ENCODE measurements around the gene SLC23A1. TPM values are rescaled to one million over a fixed set of nuclear protein-coding genes. Genes with fewer than 3 reads are reported as not detected.

Gene SLC23A1
- total RNA-seq, 2 donors from 2014 or later: not detected

DNA sequence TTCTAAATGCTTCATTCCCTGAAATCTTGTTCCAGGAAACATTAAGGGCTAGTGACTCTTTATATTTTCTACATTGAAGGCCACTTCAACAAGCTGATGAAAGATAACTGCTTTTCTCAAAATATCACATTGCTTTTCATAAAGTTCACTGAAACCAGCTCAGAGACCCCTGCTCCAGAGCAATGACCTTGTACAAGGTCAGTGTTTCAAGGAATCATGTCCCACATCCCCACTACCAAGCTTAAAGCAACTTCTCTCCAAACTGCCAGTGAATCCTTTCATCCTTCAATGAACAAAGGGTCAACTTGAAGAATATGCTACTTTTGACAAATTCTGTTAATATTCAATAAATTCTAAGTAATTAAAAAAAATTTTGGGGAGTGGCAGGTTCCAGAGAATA, 32.8 kb upstream of the SLC23A1 start:
- peak overlapping the region; percentile 36 to 83 for H3K27ac ChIP-seq
- no peaks in the 10 kb centered on the region for H3K9me3 ChIP-seq
- H3K36me3 ChIP-seq: peaks cover 21% of the 10 kb centered on the region
- TF ChIP-seq, protein P1, sequence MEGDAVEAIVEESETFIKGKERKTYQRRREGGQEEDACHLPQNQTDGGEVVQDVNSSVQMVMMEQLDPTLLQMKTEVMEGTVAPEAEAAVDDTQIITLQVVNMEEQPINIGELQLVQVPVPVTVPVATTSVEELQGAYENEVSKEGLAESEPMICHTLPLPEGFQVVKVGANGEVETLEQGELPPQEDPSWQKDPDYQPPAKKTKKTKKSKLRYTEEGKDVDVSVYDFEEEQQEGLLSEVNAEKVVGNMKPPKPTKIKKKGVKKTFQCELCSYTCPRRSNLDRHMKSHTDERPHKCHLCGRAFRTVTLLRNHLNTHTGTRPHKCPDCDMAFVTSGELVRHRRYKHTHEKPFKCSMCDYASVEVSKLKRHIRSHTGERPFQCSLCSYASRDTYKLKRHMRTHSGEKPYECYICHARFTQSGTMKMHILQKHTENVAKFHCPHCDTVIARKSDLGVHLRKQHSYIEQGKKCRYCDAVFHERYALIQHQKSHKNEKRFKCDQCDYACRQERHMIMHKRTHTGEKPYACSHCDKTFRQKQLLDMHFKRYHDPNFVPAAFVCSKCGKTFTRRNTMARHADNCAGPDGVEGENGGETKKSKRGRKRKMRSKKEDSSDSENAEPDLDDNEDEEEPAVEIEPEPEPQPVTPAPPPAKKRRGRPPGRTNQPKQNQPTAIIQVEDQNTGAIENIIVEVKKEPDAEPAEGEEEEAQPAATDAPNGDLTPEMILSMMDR (IDR thresholded peaks at IDR 0.05): no peak
- DNase-seq (ENCODE audit: low spot score) (no peak), ATAC-seq (ENCODE audit: insufficient number of reproducible peaks, low FRiP score, low read depth) (no peak)
- H3K4me3 ChIP-seq: no peak overlapping the region
- H3K27me3 ChIP-seq (replicated peaks; ENCODE audit: insufficient read depth): no peaks in the 10 kb centered on the region
- peaks cover 32 to 53% of the 10 kb centered on the region in 2 donors for H3K4me1 ChIP-seq (ENCODE audit: control insufficient read depth in 1 of 2, low read depth in 2 of 2)

DNA sequence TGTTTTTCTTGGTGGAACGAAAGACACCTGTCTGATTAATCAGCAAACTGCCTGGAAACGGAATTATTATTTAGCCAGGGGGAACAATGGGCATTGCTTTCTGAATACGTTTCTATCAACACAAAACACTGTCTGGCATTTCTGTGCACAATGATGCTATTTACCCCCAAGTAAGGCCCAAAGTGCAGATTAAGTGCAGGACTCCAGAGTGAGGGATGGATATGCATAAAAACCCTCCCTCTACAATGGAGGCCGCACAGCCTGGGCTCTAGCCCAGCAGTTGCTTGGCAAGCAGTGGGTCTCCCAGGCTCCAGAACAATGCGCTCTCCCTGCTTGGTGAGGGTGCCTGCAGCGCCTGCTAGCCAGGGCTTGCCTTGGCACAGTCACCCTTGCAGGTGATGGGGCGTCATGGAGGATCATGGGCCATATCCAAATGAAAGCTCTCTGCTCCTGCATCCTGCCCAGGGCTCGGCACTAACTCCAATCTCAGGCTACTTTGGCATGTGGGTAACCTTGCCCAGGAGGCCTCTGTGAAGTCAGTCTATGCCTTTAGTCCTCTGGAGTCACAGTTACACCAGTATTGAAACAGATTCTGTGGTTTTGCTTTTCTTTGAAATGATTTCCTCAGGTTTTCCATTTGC, 32.2 kb upstream of the SLC23A1 start:
- Histone ChIP-seq H3K4me3 (no peak overlapping the region), H3K27me3 (replicated peaks; ENCODE audit: insufficient read depth) (no peaks in the 10 kb centered on the region), H3K27ac (peak overlapping the region; percentile 36 to 83), H3K4me1 (ENCODE audit: control insufficient read depth in 1 of 2, low read depth in 2 of 2) (peaks cover 37 to 58% of the 10 kb centered on the region in 2 donors), H3K36me3 (peaks cover 21% of the 10 kb centered on the region), H3K9me3 (no peaks in the 10 kb centered on the region)
- TF ChIP-seq, protein P1 (IDR thresholded peaks at IDR 0.05): no peak
- DNase-seq (ENCODE audit: low spot score) (no peak), ATAC-seq (ENCODE audit: insufficient number of reproducible peaks, low FRiP score, low read depth) (no peak)

DNA sequence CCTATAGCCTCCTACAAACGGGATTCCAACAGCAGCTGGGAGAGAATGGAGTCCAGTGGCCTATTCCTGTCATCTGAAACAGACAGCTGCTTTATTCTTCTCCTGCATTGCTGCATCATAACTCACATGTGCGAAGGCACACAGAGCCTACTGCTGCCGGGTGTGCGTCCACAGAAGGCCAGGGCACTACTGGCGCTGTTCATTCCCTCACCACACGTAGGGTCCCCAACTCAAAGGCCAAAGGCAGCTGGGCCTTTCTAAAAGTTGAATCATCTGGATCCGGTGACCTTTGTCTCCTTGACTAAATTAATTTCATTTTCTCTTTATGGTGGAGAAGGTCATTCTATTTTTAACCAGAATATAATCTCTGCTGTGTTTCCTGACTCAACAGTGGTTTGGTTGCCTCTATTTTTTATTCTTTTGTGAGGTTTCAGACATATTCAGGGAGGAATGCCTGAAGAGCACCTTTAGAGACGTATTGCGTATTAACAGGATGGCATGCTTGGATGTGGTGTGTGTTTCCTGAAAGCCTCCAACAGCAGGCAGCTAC, 31.6 kb upstream of the SLC23A1 start:
- Histone ChIP-seq H3K27me3 (replicated peaks; ENCODE audit: insufficient read depth) (no peaks in the 10 kb centered on the region), H3K36me3 (peaks cover 16% of the 10 kb centered on the region), H3K27ac (peak overlapping the region; percentile 36 to 83), H3K9me3 (no peaks in the 10 kb centered on the region), H3K4me1 (ENCODE audit: control insufficient read depth in 1 of 2, low read depth in 2 of 2) (peaks cover 37 to 65% of the 10 kb centered on the region in 2 donors), H3K4me3 (no peak overlapping the region)
- TF ChIP-seq, protein P1 (IDR thresholded peaks at IDR 0.05): no peak
- DNase-seq (ENCODE audit: low spot score) (no peak), ATAC-seq (ENCODE audit: insufficient number of reproducible peaks, low FRiP score, low read depth) (no peak)

DNA sequence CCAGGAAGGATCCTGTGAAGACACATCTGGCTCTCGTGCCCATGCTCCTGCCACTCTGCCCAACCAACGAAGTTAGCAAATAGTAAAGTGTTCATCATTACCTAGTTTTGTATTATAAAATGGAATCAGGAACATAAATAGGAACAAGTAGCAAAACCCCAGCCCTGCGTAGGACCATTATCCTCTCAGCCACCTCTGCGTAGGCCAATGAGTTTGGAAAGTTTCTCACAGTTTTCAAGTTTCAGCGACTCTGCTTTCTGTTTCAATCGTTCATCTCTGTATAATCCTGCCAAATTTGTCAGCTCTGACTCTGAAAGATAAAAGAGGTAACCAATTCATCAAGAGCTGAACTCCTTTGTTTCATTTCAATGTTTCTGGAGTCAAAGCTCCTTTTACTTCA, 30.9 kb upstream of the SLC23A1 start:
- ATAC-seq (ENCODE audit: insufficient number of reproducible peaks, low FRiP score, low read depth) (no peak), DNase-seq (ENCODE audit: low spot score) (no peak)
- TF ChIP-seq, protein P1 (IDR thresholded peaks at IDR 0.05): no peak
- Histone ChIP-seq H3K4me3 (no peak overlapping the region), H3K27ac (peak overlapping the region in 1 of 2 donors; percentile 36), H3K36me3 (peaks cover 11% of the 10 kb centered on the region), H3K27me3 (replicated peaks; ENCODE audit: insufficient read depth) (no peaks in the 10 kb centered on the region), H3K4me1 (ENCODE audit: control insufficient read depth in 1 of 2, low read depth in 2 of 2) (peaks cover 37 to 66% of the 10 kb centered on the region in 2 donors), H3K9me3 (no peaks in the 10 kb centered on the region)

DNA sequence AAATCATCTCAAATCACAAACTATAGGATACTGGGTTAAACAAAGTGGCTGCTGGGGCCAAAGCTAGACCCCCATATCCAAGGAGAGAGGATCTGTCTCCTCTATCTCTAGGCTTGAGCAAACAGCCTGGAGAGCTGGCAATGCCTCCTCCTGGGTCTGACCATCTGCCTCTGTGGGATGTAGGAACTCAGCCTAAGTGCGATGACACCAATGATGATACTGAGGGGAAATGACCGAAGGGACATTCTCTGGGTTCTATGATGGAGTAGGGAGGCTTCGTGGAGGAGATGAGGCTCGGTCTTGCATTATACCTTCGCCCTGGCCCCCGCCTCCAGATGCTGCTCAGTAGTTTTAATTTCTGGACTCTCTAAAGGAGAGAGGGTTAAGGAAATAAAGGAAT, 30.1 kb upstream of the SLC23A1 start:
- Histone ChIP-seq H3K27ac (no peak overlapping the region), H3K27me3 (replicated peaks; ENCODE audit: insufficient read depth) (no peaks in the 10 kb centered on the region), H3K9me3 (no peaks in the 10 kb centered on the region), H3K36me3 (peaks cover 2% of the 10 kb centered on the region), H3K4me1 (ENCODE audit: control insufficient read depth in 1 of 2, low read depth in 2 of 2) (peaks cover 36 to 60% of the 10 kb centered on the region in 2 donors), H3K4me3 (no peak overlapping the region)
- no peak for DNase-seq (ENCODE audit: low spot score)
- TF ChIP-seq, protein P1 (IDR thresholded peaks at IDR 0.05): no peak
- no peak for ATAC-seq (ENCODE audit: insufficient number of reproducible peaks, low FRiP score, low read depth)
